ENCODE results near the gene OR8G5.
A peak's percentile ranks its signal among the peaks of the same experiment; 100 is the strongest.

The OR8G5 gene

DNA sequence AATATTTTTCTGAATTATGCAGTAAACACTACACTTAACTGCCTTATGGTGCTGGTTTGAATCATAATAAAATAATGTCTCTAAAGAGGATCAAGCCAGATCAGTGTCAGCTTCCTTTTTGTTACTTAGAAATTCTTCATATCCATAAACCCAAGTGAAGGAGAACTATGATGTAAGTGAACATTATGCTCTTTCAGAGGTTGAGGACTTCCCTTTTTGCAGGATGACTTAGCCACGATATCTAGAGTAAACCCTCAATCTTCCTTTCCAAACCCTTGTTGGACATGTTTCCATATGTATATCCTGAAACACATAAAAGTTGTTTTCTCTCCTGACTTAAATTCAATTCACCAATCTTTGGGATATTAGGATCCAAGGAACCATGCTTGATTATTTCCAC, 38.5 kb downstream of the OR8G5 start:
- peak; percentile 47 for DNase-seq

DNA sequence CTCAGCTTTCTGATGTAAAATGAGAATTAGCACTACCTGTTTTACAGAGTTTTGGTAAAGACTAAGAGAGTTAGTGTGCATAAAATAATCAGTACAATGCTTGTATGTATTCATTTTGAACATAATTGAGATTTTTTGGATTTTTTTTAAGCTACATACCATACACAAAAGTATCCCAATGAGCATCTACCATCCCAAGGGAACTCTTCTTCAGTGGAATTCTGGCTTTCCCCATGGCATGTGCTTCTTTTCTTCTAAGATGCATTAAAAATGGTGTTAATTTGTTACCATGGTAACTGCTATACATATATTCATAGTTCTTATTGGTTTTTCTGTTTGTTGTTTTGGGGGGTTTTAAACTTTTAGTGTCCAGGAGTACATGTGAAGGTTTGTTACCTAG, 39.8 kb downstream of the OR8G5 start:
- DNase-seq = no peak

DNA sequence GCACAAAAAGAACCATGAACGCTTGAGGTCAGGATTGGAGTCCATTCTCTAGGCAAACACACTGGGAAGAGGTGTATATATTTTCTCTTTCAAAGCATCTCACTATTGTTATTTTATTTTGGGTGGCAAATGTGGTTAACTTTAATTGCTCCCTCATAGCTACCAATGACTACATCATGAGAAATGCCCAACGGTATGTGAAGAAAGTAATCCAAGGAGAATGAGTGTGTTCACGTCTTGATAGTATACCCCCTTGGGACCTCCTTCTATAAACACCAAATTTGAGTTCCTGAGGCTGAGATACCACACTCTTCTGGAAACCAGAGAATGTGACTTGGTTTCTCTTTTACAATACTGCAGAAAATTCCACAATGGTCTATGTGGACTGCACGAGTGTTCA, 41.7 kb downstream of the OR8G5 start:
- no peak for DNase-seq

DNA sequence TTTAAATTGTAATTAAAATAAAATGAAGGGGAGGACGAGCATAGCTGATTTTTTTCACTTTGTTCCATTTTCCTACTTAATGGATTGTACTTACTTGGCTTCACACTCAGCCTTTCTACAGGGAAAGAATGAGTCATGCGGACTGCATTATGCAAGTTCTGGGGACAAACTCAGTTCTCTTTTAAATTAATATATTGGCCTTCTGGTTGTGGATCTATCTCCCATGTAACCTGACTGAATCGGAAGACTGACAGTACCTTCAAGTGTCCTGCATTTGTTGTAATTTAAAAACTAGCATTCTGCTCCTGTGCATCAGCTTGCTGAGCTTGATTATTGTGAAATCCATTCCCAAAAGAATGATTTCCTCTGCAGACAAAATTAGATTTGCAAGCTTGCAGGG, 45.4 kb downstream of the OR8G5 start:
- no peak for DNase-seq

DNA sequence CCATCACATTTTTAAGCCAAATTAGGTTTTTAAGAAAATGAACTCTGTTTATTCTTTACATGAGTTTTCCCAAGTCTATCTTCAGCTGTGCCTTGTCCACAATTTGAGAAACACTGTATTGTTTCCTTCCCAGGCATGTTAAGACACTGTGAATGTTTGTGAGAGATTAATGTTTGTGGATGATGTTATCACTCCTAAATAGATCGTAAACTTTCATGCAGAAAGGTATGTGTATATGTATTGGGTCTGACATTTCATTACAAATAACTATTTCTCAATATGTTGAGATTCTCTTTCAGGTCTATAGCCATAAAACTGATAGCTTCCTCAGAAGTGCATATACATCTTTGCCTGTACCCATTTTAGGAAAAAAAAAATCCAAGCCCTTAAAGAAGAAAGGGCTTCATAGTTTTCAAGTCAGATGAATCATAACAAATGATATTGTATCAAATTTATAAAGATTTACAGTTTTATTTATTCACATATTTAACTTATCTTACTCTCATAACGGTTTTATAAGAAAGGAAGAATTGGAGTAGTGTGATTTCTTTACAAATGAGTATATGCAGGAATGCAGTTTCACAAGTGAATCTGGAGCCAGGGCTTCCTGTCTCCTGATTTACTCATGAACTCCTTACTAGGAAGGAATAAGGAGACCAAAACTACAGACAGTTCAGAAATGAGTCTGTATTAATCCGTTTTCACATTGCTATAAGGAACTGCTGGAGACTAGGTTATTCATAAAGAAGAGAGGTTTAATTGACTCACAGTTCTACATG, 46.4 kb downstream of the OR8G5 start:
- DNase-seq = peak; percentile 13

DNA sequence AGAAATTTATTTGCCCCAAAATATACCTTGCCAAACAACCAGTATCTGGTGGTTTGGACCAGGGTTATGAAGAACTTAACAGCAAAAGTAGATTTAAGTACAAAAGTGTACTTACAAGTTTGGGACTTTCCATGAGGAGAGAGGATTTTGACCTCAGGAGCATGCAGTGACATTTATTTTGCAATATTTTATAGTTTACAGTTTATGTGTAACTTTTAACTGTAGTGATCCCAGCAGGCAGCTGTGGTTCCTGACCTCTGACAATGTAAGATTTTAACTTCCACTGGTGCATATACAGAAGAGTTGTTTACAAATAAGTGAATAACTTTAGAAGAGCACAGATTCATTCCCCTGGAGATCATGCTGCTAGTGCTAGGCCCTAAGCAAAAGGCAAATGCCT, 50.9 kb downstream of the OR8G5 start:
- no peak for DNase-seq

DNA sequence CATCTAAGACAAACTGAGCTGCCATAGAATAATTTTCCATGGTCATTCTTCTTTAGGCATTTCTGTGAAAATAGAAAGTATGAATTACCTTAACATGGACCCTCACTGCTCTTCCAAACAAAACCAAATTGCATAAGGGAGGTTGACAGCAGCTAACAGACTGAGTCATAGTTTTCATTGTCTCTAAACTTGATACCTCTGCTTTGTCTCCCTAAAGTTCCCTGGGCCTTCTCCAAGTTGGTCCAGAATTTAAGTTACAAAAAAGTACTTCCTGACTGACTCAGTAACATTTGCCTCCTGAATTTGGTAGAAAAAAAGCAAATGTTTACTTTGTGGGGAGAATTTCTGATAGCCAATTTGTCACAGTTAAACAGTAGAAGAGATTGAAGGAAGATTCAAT, 54.5 kb downstream of the OR8G5 start:
- no peak for DNase-seq

DNA sequence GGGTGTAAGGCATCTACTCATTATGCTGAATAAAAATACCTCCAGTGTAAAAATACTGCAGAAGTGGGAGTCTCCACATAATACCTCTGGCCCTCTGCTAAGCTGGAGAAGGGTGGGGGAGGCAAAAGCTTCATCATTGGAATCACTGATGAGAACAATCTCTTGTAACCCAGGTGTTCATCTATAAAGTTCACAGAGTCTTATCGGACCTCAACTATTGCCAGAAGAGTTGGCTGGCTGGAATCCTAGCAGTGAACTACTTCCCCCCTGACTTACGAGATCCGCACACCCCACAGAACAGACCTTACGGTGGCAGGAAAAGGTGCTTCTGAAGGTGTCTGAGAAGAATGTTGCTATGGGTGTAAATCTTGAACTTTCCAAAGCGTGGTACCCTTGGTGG, 55.1 kb downstream of the OR8G5 start:
- no peak for DNase-seq

DNA sequence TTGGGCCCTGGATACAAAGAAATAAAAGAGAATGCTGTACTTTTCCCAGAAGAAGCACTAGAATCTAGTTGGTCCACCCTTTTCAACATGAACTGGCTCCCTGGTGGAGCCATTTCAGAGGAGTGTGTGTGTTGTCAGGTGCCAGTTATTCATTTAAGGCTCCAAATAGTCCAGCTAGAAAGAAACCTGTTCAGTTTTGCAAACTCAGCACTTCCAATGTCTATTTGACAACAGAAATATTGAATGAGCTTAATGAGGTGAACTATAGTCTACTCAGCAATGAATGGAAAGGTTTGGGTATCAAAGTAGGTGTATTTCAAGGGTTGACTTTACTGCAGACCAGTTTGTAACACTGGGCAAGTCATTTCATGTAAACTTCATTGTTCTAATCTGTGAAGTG, 55.5 kb downstream of the OR8G5 start:
- DNase-seq = no peak

DNA sequence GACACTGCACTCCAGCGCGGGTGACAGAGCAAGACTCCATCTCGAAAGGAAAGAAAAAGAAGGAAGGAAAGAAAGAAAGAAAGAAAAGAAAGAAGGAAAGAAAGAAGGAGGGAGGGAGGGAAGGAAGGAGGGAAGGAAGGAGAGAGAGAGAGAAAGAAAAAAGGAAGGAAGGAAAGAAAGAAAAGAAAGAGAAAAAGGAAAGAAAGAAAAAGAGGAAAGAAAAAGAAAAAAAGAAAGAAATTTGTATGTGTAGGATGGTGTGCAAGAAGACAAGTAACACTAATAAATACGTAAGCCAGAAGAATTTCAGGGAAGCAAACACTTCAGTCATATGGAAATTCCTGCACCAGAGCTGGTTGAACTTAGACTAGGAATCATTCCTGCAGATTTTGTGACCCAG, 57.0 kb downstream of the OR8G5 start:
- no peak for DNase-seq

DNA sequence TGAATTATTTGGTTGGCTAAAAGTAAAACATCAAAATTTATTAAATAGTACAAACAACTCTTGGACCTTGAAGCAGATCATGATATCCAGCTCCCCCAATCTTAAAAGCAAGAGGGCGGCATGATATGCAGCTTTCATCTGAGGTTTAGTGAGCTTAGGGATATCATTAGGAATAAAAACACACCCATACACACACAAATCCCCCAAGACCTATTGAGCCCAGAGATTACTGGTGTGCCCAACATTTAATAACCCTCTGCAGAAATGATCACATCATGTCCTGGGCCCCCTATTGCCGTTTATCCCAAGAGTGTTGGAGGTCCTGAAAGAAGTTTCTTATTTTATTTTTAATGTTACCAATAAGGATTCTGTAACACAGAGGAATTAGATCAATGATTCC, 57.7 kb downstream of the OR8G5 start, which contains the start of gene OR8D1:
Gene OR8D1, minus strand, starts transcription at position 101 of the 400 bp plus-strand sequence. CDS start 3,183 bp downstream, outside the sequence.
- no peak for DNase-seq

DNA sequence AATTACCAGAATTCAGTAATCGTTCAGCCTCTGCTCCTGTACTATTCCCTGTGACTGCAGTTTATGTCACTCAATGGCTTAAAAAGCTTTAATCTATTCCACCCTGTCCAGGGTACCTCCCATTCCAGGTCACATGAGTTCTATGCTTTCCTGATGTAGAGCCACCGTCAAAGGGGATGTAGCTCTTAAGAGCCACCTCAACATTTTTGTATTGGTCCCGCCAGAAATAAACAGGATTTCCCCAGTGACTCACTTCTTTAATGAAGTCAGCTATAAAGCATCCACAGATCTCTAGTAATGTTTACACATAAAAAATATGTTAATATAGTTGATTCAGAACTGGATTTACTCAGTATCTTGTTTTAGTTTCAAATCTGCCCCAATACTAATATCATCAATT, 58.9 kb downstream of the OR8G5 start:
- DNase-seq = peak; percentile 62
